GM21717 (cell line): Measurements from ENCODE around the gene MAP1S.

ENCODE experiments used
- ATAC-seq: cut with Tn5 transposase; IDR thresholded peaks from one replicate; pipeline ENCODE4 v1.9.1; 2021; ENCODE audit warnings: mild to moderate bottlenecking, moderate library complexity; ENCODE audit not compliant: unreplicated experiment

Gene MAP1S

GRCh38 chr19:17692566-17692965, 26.7 kb upstream of the MAP1S start:
- ATAC-seq: no peak

DNA sequence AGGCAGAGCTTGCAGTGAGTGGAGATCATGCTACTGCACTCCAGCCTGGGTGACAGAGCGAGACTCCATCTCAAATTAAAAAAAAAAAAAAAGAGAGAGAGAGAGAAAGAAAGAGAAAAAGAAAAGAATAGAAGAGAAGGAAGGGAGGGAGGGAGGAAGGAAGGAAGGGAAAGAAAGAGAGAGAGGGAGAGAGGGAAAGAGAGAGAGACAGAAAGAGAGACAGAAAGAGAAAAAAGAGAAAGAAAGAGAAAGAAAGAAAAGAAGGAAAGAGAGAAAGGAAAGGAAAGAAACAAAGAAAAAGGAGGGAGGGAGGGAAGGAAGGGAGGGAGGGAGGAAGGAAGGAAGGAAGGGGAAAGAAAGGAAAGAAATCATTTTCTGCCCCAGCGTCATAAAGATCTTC, 24.1 kb upstream of the MAP1S start:
- ATAC-seq: no peak

GRCh38 chr19:17703824-17704463, 15.3 kb upstream of the MAP1S start:
- ATAC-seq: no peak

DNA sequence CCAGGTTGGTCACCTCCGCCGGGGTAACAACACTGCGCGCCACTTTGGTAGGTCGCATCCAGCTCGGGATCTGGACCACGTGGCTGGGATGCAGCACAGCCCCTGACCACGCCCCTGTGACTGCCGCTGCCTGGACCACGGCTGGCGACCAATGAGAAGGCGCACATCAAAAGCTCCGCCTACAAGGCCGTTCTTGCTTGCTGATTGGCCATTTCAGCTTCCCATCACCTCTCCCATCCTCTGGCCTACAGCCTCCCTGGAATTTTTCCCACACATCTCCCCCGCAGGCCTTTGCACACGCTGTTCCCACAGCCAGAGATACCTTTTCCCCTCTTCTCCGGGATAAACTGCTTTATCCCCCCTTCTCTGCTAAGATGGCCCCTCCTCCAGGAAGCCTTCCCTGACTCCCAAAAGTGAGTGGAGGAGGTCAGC, 12.5 kb upstream of the MAP1S start:
- no peak for ATAC-seq

GRCh38 chr19:17711851-17712250, 7.4 kb upstream of the MAP1S start:
- ATAC-seq: no peak

- ATAC-seq: no peak
These were observed 2.9 kb upstream of the MAP1S start for GRCh38 chr19:17716309-17716929.

DNA sequence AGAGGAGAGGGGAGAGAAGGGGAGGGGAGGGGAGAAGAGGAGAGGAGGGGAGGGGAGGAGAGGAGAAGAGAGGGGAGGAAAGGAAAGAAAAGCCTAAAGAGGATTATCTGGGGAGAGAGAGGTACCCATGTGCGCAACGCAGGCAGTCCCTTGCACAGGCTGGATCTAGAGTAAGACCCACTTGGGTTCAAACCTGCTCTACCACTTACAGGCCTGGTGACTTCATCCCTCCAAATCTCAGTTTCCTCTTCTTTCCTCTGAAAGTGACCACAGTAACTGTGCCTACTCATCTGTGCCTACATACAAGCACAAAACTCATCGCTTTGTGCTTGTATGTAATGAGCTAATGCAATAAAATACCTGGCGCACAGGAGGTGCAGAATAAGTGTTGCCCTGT, 732 bp upstream of the MAP1S start:
- no peak for ATAC-seq

GRCh38 chr19:17719730-17720400, 585 bp downstream of the MAP1S start:
- no peak for ATAC-seq

GRCh38 chr19:17720440-17720839, 1.2 kb downstream of the MAP1S start:
- no peak for ATAC-seq

GRCh38 chr19:17721111-17721628, 1.9 kb downstream of the MAP1S start:
- no peak for ATAC-seq

DNA sequence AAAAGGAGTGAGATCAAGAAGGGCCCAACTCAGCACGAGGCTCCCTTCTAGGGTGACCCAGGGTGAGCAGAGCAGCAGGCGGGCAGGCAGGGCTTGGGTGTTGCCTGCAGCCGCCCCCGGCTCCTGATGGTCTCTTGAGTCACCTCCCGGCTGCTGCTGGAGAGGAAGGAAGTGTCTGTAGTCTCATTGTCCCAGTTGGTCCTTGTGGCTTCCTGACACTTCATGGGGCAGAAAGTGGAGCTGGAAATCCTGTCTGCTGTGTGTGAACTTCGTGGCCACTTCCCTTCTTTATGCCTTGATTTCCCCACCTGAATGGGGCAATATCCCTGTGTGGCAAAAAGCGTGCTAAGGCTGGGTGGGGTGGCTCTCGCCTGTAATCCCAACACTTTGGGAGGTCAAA, 2.5 kb downstream of the MAP1S start:
- no peak for ATAC-seq

DNA sequence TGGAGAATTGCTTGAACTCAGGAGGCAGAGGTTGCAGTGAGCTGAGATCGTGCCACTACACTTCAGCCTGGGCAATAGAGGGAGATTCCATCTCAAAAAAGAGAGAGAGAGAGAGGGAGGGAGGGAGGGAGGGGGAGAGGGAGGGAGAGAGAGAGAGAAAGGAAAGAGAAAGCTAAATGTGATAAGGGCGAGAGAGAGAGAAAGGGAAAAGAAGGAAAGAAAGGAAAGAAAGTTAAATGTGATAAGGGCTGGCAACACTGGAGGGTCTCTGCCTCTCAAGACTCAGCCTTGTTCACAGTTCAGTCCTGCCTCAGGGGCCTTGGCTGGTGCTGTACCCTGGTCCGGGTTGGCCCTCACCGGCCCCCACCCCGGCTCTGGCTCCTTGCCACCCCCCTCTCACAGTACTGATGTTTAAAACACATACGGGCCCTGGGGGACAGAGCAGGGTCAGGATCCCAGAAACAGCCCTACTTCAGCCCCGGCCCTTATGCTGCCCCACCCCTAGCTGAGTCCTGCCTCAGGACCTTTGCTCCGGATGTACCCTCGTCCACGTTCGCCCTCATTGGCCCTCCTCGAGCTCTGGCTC, 3.5 kb downstream of the MAP1S start:
- no peak for ATAC-seq

GRCh38 chr19:17724655-17725054, 5.4 kb downstream of the MAP1S start:
- no peak for ATAC-seq

DNA sequence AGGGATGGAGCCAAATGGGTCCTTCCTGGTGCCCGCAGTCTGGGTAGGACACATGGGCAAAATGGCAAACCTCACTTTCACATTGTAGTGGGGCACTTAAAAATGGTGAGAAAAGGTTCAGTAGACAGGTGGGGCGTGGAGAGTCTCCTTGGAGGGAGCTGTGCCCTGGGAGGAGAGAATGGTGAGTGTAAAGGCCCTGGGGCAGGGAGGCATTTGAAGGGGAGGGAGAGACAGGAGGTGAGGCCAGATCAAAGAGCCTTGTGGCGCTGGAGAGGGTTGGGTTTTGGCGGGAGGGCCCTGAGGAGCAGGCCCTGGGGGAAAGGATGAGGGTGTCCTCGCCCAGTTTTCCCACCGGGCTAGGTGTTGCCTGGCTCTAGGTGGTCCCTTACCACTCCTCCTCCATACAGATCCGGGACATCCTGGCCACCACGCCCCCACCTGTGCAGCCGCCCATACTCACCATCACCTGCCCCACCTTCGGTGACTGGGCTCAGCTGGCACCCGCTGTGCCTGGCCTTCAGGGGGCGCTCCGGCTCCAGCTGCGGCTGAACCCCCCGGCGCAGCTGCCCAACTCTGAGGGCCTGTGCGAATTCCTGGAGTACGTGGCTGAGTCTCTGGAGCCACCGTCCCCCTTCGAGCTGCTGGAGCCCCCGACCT, 6.3 kb downstream of the MAP1S start:
- ATAC-seq: no peak

DNA sequence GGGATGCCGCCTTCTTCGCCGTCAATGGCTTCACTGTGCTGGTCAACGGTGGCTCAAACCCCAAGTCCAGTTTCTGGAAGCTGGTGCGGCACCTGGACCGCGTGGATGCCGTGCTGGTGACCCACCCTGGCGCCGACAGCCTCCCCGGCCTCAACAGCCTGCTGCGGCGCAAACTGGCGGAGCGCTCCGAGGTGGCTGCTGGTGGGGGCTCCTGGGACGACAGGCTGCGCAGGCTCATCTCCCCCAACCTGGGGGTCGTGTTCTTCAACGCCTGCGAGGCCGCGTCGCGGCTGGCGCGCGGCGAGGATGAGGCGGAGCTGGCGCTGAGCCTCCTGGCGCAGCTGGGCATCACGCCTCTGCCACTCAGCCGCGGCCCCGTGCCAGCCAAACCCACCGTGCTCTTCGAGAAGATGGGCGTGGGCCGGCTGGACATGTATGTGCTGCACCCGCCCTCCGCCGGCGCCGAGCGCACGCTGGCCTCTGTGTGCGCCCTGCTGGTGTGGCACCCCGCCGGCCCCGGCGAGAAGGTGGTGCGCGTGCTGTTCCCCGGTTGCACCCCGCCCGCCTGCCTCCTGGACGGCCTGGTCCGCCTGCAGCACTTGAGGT, 7.0 kb downstream of the MAP1S start:
- ATAC-seq: no peak

- ATAC-seq: no peak
These were observed 7.9 kb downstream of the MAP1S start for GRCh38 chr19:17726964-17727773.

DNA sequence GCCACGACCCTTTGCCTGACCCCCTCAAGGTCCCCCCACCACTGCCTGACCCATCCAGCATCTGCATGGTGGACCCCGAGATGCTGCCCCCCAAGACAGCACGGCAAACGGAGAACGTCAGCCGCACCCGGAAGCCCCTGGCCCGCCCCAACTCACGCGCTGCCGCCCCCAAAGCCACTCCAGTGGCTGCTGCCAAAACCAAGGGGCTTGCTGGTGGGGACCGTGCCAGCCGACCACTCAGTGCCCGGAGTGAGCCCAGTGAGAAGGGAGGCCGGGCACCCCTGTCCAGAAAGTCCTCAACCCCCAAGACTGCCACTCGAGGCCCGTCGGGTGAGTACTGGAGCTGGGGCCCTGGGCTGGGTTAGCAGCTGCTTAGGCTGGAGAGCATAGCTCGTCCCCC, 8.6 kb downstream of the MAP1S start:
- ATAC-seq: no peak

DNA sequence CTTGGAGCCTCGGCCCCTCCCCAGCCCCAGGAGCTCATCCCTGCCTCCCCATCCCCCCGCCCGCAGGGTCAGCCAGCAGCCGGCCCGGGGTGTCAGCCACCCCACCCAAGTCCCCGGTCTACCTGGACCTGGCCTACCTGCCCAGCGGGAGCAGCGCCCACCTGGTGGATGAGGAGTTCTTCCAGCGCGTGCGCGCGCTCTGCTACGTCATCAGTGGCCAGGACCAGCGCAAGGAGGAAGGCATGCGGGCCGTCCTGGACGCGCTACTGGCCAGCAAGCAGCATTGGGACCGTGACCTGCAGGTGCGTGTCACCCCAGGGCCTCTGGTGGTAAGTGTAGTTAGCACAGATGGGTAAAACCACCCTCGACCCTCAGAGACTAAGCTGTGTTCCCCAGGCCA, 13.8 kb downstream of the MAP1S start:
- ATAC-seq: no peak

DNA sequence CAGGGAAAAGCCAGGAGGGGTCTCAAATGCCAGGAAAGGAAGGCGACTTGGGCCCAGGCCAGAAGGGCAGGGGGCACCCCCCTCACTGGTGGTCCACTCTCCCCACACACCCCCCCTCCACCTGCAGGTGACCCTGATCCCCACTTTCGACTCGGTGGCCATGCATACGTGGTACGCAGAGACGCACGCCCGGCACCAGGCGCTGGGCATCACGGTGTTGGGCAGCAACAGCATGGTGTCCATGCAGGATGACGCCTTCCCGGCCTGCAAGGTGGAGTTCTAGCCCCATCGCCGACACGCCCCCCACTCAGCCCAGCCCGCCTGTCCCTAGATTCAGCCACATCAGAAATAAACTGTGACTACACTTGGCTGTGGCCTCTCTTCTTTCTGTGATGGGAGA, 14.9 kb downstream of the MAP1S start:
- no peak for ATAC-seq

- no peak for ATAC-seq
These were observed 16.1 kb downstream of the MAP1S start for GRCh38 chr19:17735410-17735809.
